Keratinocyte (primary cell): ENCODE data around the gene TNFRSF6B. TPM values are rescaled to one million over a fixed set of nuclear protein-coding genes. Genes with fewer than 3 reads are reported as not detected.
A peak's percentile ranks its signal among the peaks of the same experiment; 100 is the strongest.

ENCODE experiments used
- DNase-seq: peaks from one replicate; pipeline ENCODE4 v3.0.0-alpha.2; 2011; ENCODE audit warnings: low read depth, missing footprints, low spot score
- FAIRE-seq: peaks from 2 replicates; lab custom pipeline; 2011; peaks lifted over from hg19 to GRCh38; lab: Jason Lieb, UNC
- H2AFZ ChIP-seq: 2 replicates; pipeline ENCODE4 v1.6.0; 2012; ENCODE audit warnings: low read length, control low read depth, inconsistent platforms; ENCODE audit not compliant: control insufficient read depth
- H3K27ac ChIP-seq: 2 replicates; pipeline ENCODE4 v1.5.1; 2011; ENCODE audit warnings: low read length; ENCODE audit not compliant: control insufficient read depth, insufficient read depth
- H3K27me3 ChIP-seq: 3 replicates; pipeline ENCODE4 v1.6.0; 2011; ENCODE audit warnings: low read length; ENCODE audit not compliant: control insufficient read depth, insufficient read depth; ENCODE audit errors: extremely low read depth
- H3K36me3 ChIP-seq, 2 experiments: 2 replicates in 1 of 2; 3 replicates in 1 of 2; pipeline ENCODE4 v1.5.1; 2011; ENCODE audit warnings: low read length in 2 of 2, mild to moderate bottlenecking in 1 of 2; ENCODE audit not compliant: control insufficient read depth in 2 of 2, insufficient read depth in 2 of 2; ENCODE audit errors: extremely low read depth in 1 of 2
- H3K4me1 ChIP-seq: 3 replicates; pipeline ENCODE4 v1.5.1; 2011; ENCODE audit warnings: low read length; ENCODE audit not compliant: control insufficient read depth, insufficient read depth; ENCODE audit errors: extremely low read depth
- H3K4me2 ChIP-seq: 3 replicates; pipeline ENCODE4 v1.6.0; 2011; ENCODE audit warnings: low read depth, low read length; ENCODE audit not compliant: control insufficient read depth, insufficient read depth; ENCODE audit errors: extremely low read depth
- H3K4me3 ChIP-seq, 3 experiments: fragments of 200-600 bp in 1 of 3; sonication (generic) in 1 of 3; 2 replicates in 2 of 3; 3 replicates in 1 of 3; pipeline ENCODE4 v1.5.1; 2011 to 2016; ENCODE audit warnings: low read length in 3 of 3, mild to moderate bottlenecking in 3 of 3, control low read depth in 2 of 3, inconsistent platforms in 1 of 3, low read depth in 1 of 3, mixed read lengths in 1 of 3, mixed run types in 1 of 3, moderate library complexity in 1 of 3; ENCODE audit not compliant: control insufficient read depth in 2 of 3, insufficient read depth in 2 of 3; ENCODE audit errors: extremely low read depth in 1 of 3
- H3K79me2 ChIP-seq: 2 replicates; pipeline ENCODE4 v1.6.0; 2012; ENCODE audit warnings: low read length; ENCODE audit not compliant: control insufficient read depth, insufficient read depth
- H3K9ac ChIP-seq: 3 replicates; pipeline ENCODE4 v1.6.0; 2011; ENCODE audit warnings: low read length; ENCODE audit not compliant: control insufficient read depth, insufficient read depth; ENCODE audit errors: extremely low read depth
- H3K9me1 ChIP-seq: 3 replicates; pipeline ENCODE4 v1.6.0; 2011; ENCODE audit warnings: low read length; ENCODE audit not compliant: control insufficient read depth, insufficient read depth; ENCODE audit errors: extremely low read depth
- H3K9me3 ChIP-seq: 2 replicates; pipeline ENCODE4 v1.5.1; 2012; ENCODE audit warnings: low read depth, low read length; ENCODE audit not compliant: control insufficient read depth
- H4K20me1 ChIP-seq: 3 replicates; pipeline ENCODE4 v1.6.0; 2011; ENCODE audit warnings: low read length; ENCODE audit not compliant: control insufficient read depth, insufficient read depth; ENCODE audit errors: extremely low read depth
- CTCF ChIP-seq, 3 experiments: IDR thresholded peaks in 1 of 3; conservative IDR thresholded peaks in 1 of 3; optimal IDR thresholded peaks in 1 of 3; 2 replicates in 2 of 3; 3 replicates in 1 of 3; pipeline versions ENCODE3 to v1.5.1; 2011; ENCODE audit warnings: low read length in 3 of 3, mild to moderate bottlenecking in 3 of 3, moderate library complexity in 2 of 3, control low read depth in 1 of 3, inconsistent platforms in 1 of 3; ENCODE audit not compliant: insufficient read depth in 2 of 3; ENCODE audit errors: extremely low read depth in 1 of 3
- EZH2 ChIP-seq: IDR thresholded peaks from one replicate; pipeline ENCODE4 v1.6.1; 2012; ENCODE audit warnings: inconsistent platforms, mild to moderate bottlenecking, low read length, moderate library complexity
- dilution Hi-C: fragments of 300-500 bp; cut with MboI; formaldehyde crosslinking; loops from one replicate; pipeline ENCODE4 v1.7.0; 2020; ENCODE audit warnings: low sequenced_read_pairs; ENCODE audit not compliant: extremely low pct_ligation_motif_present
- polyA plus RNA-seq, 5 experiments: library from polyadenylated mRNA; depleted of rRNA in 3 of 5; stranded (reverse) in 3 of 5; stranded (forward) in 1 of 5; unstranded in 1 of 5; fragments of >200 nt; gene quantifications; 1 replicate in 1 of 5; 2 replicates in 3 of 5; 3 replicates in 1 of 5; pipeline versions ENCODE4 v1.2.1 to v1.2.3, GENCODE V29; 2011 to 2012; ENCODE audit warnings: missing spikeins in 2 of 5, low read depth in 1 of 5, low replicate concordance in 1 of 5

Gene TNFRSF6B
- polyA plus RNA-seq, 1 donor (not counting 4 experiments of a cell fraction or from before 2014, with no cell fraction given): 51.9 TPM

- dilution Hi-C loops: no loop called here
- Histone ChIP-seq H3K79me2 (peaks cover 7% of the 10 kb centered on the region), H3K27me3 (no peaks in the 10 kb centered on the region), H3K4me1 (peaks cover 30% of the 10 kb centered on the region), H3K36me3 (peaks cover 16 to 27% of the 10 kb centered on the region in 2 experiments), H3K4me2 (peak overlapping the region; percentile 22), H3K27ac (no peak overlapping the region), H3K9ac (no peak overlapping the region), H3K9me1 (no peaks in the 10 kb centered on the region), H2AFZ (no peak overlapping the region), H4K20me1 (no peaks in the 10 kb centered on the region), H3K9me3 (no peaks in the 10 kb centered on the region), H3K4me3 (no peak overlapping the region)
- DNase-seq: no peak
- FAIRE-seq: no peak
- TF ChIP-seq EZH2: no peak
- no peak for TF ChIP-seq CTCF (optimal IDR thresholded peaks at IDR 0.05 in 1 of 3, IDR thresholded peaks at IDR 0.05 in 1 of 3, conservative IDR thresholded peaks at IDR 0.05 in 1 of 3; ENCODE audit: extremely low read depth in 1 of 3, insufficient read depth in 2 of 3, low read length in 3 of 3)
Observed at GRCh38 chr20:63736893-63737694, 40.6 kb downstream of the TNFRSF6B start.

GRCh38 chr20:63737695-63737944, 41.2 kb downstream of the TNFRSF6B start:
- DNase-seq: no peak
- Histone ChIP-seq H3K9ac (no peak overlapping the region), H3K79me2 (peaks cover 4% of the 10 kb centered on the region), H3K9me3 (no peaks in the 10 kb centered on the region), H2AFZ (no peak overlapping the region), H3K9me1 (no peaks in the 10 kb centered on the region), H3K27me3 (no peaks in the 10 kb centered on the region), H3K27ac (no peak overlapping the region), H3K36me3 (peaks cover 16 to 29% of the 10 kb centered on the region in 2 experiments), H3K4me2 (no peak overlapping the region), H3K4me1 (peaks cover 30% of the 10 kb centered on the region), H3K4me3 (no peak overlapping the region), H4K20me1 (no peaks in the 10 kb centered on the region)
- no peak for FAIRE-seq
- TF ChIP-seq CTCF (optimal IDR thresholded peaks at IDR 0.05 in 1 of 3, IDR thresholded peaks at IDR 0.05 in 1 of 3, conservative IDR thresholded peaks at IDR 0.05 in 1 of 3; ENCODE audit: extremely low read depth in 1 of 3, insufficient read depth in 2 of 3, low read length in 3 of 3) (no peak), EZH2 (no peak)
- dilution Hi-C loops: no loop called here
